GM12878 (cell line): ENCODE measurements around the gene PIGX. TPM values are rescaled to one million over a fixed set of nuclear protein-coding genes. Genes with fewer than 3 reads are reported as not detected.

Source experiments
- ATAC-seq: fragments of 200-7000 bp; cut with Tn5 transposase; 3 replicates; pipeline ENCODE4 v1.9.1; 2020; ENCODE audit warnings: mild to moderate bottlenecking, moderate library complexity
- BruUV-seq: library from RNA; stranded (reverse); fragments of 400-500 nt; replicated peaks from 2 replicates; lab custom pipeline; 2021; lab: Mats Ljungman, UMichigan
- CTCF ChIA-PET: fragments of 300-600 bp; sonication (Branson Sonifier 250); formaldehyde crosslinking; extraction: SDS; loops from one replicate; lab custom pipeline; 2021; ENCODE audit warnings: inconsistent platforms; lab: Yijun Ruan, JAX
- POLR2A ChIA-PET: fragments of 350-600 bp; formaldehyde crosslinking; extraction: SDS; loops from one replicate; lab custom pipeline; 2021; ENCODE audit warnings: inconsistent platforms; lab: Charles Lee
- RAD21 ChIA-PET: fragments of 300-600 bp; sonication (Branson Sonifier 250); formaldehyde crosslinking; loops from one replicate; lab custom pipeline; 2023; ENCODE audit warnings: antibody characterized with exemption; ENCODE audit not compliant: unreplicated experiment; lab: Charles Lee
- SMC1A ChIA-PET: fragments of 300-600 bp; sonication (Branson Sonifier 250); formaldehyde crosslinking; loops from one replicate; lab custom pipeline; 2023; ENCODE audit not compliant: unreplicated experiment, uncharacterized antibody; lab: Charles Lee
- DNase-seq: peaks from one replicate; pipeline ENCODE4 v3.0.0-alpha.2; 2011; ENCODE audit warnings: low read depth, low spot score
- FAIRE-seq: peaks from 3 replicates; lab custom pipeline; 2011; peaks lifted over from hg19 to GRCh38; lab: Jason Lieb, UNC
- H2AFZ ChIP-seq: 2 replicates; pipeline ENCODE4 v1.6.0; 2011; ENCODE audit warnings: low read depth, low read length, control low read depth; ENCODE audit not compliant: control insufficient read depth
- H3K27ac ChIP-seq: 2 replicates; pipeline ENCODE4 v1.5.1; 2011; ENCODE audit warnings: control low read depth; ENCODE audit not compliant: control insufficient read depth, insufficient read depth
- H3K27me3 ChIP-seq, 2 experiments: replicated peaks in 1 of 2; 2 replicates each; pipeline versions ENCODE4 v1.6.0 to v1.6.1; 2011; ENCODE audit warnings: low read length in 1 of 2; ENCODE audit not compliant: control insufficient read depth in 2 of 2, insufficient read depth in 2 of 2
- H3K36me3 ChIP-seq, 2 experiments: 2 replicates each; pipeline ENCODE4 v1.5.1; 2011; ENCODE audit warnings: low read length in 1 of 2; ENCODE audit not compliant: control insufficient read depth in 2 of 2, insufficient read depth in 2 of 2
- H3K4me1 ChIP-seq: 2 replicates; pipeline ENCODE4 v1.6.1; 2011; ENCODE audit warnings: mild to moderate bottlenecking, low read length, moderate library complexity, mixed read lengths; ENCODE audit not compliant: control insufficient read depth, insufficient read depth
- H3K4me2 ChIP-seq: 2 replicates; pipeline ENCODE4 v1.6.0; 2011; ENCODE audit warnings: control low read depth; ENCODE audit not compliant: control insufficient read depth, insufficient read depth
- H3K4me3 ChIP-seq: fragments of 200-600 bp; sonication (generic); 2 replicates; pipeline ENCODE4 v1.5.1; 2016
- H3K79me2 ChIP-seq: 2 replicates; pipeline ENCODE4 v1.6.0; 2011; ENCODE audit warnings: low read length; ENCODE audit not compliant: control insufficient read depth, insufficient read depth
- H3K9ac ChIP-seq: 2 replicates; pipeline ENCODE4 v1.8.0; 2011; ENCODE audit warnings: low read length, control low read depth, mixed read lengths; ENCODE audit not compliant: control insufficient read depth, insufficient read depth
- H3K9me3 ChIP-seq: replicated peaks from 3 replicates; pipeline ENCODE4 v1.5.1; 2011; ENCODE audit warnings: mild to moderate bottlenecking, low read length; ENCODE audit not compliant: control insufficient read depth, insufficient read depth
- H4K20me1 ChIP-seq: 2 replicates; pipeline ENCODE4 v1.6.0; 2011; ENCODE audit not compliant: control insufficient read depth, insufficient read depth
- BACH1 ChIP-seq: fragments of 450-650 bp; IDR thresholded peaks from 2 replicates; pipeline ENCODE4 v1.6.1; 2017; ENCODE audit warnings: mild to moderate bottlenecking, borderline replicate concordance
- CREB1 ChIP-seq: IDR thresholded peaks from 2 replicates; pipeline ENCODE4 v1.6.1; 2012; ENCODE audit warnings: low read depth, mild to moderate bottlenecking, inconsistent platforms
- CREM ChIP-seq: IDR thresholded peaks from 2 replicates; pipeline ENCODE4 v1.6.1; 2014; ENCODE audit warnings: antibody characterized with exemption, low read depth
- DPF2 ChIP-seq: fragments of 450-650 bp; IDR thresholded peaks from 2 replicates; pipeline ENCODE4 v1.6.1; 2017; ENCODE audit warnings: mild to moderate bottlenecking
- EZH2 ChIP-seq: IDR thresholded peaks from 2 replicates; pipeline ENCODE4 v1.6.1; 2012; ENCODE audit warnings: low read depth, mild to moderate bottlenecking, control low read depth, inconsistent platforms, low read length, borderline replicate concordance; ENCODE audit not compliant: control insufficient read depth
- FOXK2 ChIP-seq: fragments of 450-650 bp; IDR thresholded peaks from 2 replicates; pipeline ENCODE4 v1.6.1; 2017; ENCODE audit warnings: mild to moderate bottlenecking, moderate library complexity
- HDGF ChIP-seq: fragments of 450-650 bp; IDR thresholded peaks from 2 replicates; pipeline ENCODE4 v1.6.1; 2016; ENCODE audit warnings: antibody characterized with exemption
- MLLT1 ChIP-seq: fragments of 450-650 bp; IDR thresholded peaks from 2 replicates; pipeline ENCODE4 v1.6.1; 2016; ENCODE audit warnings: mild to moderate bottlenecking
- MXI1 ChIP-seq: fragments of 150-350 bp; IDR thresholded peaks from 2 replicates; pipeline ENCODE4 v1.6.1; 2011; ENCODE audit warnings: low read depth, mild to moderate bottlenecking, inconsistent platforms, low read length, improper control_type of control experiment
- SP1 ChIP-seq: IDR thresholded peaks from one replicate; pipeline ENCODE4 v1.6.1; 2011; ENCODE audit warnings: low read depth, low read length
- WGBS: methylation state at CpG from one replicate; pipeline ENCODE4 v1.1.6; 2016; ENCODE audit warnings: low lambda C conversion rate; ENCODE audit not compliant: insufficient replicate concordance, insufficient coverage; ENCODE audit errors: missing lambda C conversion rate; 5-methylcytosine and 5-hydroxymethylcytosine counted together
- in situ Hi-C: fragments of 300-500 bp; cut with MboI; formaldehyde crosslinking; loops from 9 replicates; pipeline ENCODE4 v1.14.3; 2018; ENCODE audit warnings: mixed read lengths
- intact Hi-C: fragments of 100-400 bp; cut with micrococcal nuclease; formaldehyde crosslinking; loops from one replicate; pipeline ENCODE4 v1.14.2; 2022; ENCODE audit not compliant: unreplicated experiment
- polyA plus RNA-seq, 11 experiments: library from polyadenylated mRNA; depleted of rRNA in 4 of 11; unstranded in 6 of 11; stranded (reverse) in 5 of 11; fragments of >200 nt; fragmentation: Nextera tagmentation in 4 of 11; fragmentation: Illumina TruSeq in 1 of 11; extraction: Ambion mirVana in 4 of 11; extraction: Trizol in 1 of 11; gene quantifications; 1 replicate in 1 of 11; 2 replicates in 10 of 11; pipeline versions ENCODE4 v1.2.1 to v1.2.3, GENCODE V29; 2011 to 2016; ENCODE audit warnings: inconsistent platforms in 2 of 11, missing spikeins in 2 of 11, low read depth in 1 of 11
- total RNA-seq, 4 experiments: library from RNA; depleted of rRNA in 3 of 4; stranded (reverse); fragments of >200 nt in 3 of 4; fragmentation: Illumina TruSeq in 1 of 4; extraction: Trizol in 1 of 4; gene quantifications; 2 replicates each; pipeline versions ENCODE4 v1.2.1 to v1.2.3, GENCODE V29; 2013 to 2021
- TF ChIP-seq, protein P1 (sequence below): IDR thresholded peaks from 2 replicates; pipeline ENCODE4 v1.6.1; 2012; ENCODE audit warnings: mild to moderate bottlenecking, low read depth, low read length
- TF ChIP-seq, protein P2 (sequence below): fragments of 450-650 bp; conservative IDR thresholded peaks from 2 replicates; pipeline ENCODE4 v1.6.1; 2017; ENCODE audit warnings: mild to moderate bottlenecking, moderate library complexity

PIGX gene
- total and polyA plus RNA-seq, 10 of the 15 experiments (the other 5 are each of a cell fraction or from before 2014, with no cell fraction given) = 3.8 to 40.0 (median 22.3) TPM

GRCh38 chr3:196739671-196740480, 27.7 kb downstream of the PIGX start, which contains the start of gene PAK2 (continued):
- TF ChIP-seq, protein P1, sequence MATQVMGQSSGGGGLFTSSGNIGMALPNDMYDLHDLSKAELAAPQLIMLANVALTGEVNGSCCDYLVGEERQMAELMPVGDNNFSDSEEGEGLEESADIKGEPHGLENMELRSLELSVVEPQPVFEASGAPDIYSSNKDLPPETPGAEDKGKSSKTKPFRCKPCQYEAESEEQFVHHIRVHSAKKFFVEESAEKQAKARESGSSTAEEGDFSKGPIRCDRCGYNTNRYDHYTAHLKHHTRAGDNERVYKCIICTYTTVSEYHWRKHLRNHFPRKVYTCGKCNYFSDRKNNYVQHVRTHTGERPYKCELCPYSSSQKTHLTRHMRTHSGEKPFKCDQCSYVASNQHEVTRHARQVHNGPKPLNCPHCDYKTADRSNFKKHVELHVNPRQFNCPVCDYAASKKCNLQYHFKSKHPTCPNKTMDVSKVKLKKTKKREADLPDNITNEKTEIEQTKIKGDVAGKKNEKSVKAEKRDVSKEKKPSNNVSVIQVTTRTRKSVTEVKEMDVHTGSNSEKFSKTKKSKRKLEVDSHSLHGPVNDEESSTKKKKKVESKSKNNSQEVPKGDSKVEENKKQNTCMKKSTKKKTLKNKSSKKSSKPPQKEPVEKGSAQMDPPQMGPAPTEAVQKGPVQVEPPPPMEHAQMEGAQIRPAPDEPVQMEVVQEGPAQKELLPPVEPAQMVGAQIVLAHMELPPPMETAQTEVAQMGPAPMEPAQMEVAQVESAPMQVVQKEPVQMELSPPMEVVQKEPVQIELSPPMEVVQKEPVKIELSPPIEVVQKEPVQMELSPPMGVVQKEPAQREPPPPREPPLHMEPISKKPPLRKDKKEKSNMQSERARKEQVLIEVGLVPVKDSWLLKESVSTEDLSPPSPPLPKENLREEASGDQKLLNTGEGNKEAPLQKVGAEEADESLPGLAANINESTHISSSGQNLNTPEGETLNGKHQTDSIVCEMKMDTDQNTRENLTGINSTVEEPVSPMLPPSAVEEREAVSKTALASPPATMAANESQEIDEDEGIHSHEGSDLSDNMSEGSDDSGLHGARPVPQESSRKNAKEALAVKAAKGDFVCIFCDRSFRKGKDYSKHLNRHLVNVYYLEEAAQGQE = no peak
- no peak for TF ChIP-seq EZH2
- TF ChIP-seq FOXK2 = no peak
- TF ChIP-seq BACH1 = peak; percentile 35; the same call in 1 of the 2 replicates
- TF ChIP-seq, all 136 proteins: peak for 31

- H3K4me3 ChIP-seq = peak overlapping the region; percentile 95
- peak; percentile 27 for ATAC-seq
- no peaks in the 10 kb centered on the region; the same call in 2 of the 3 replicates for H3K9me3 ChIP-seq
- intact Hi-C loops (no loop called here), in situ Hi-C loops (no loop called here)
- FAIRE-seq = peak; percentile 54
- no peaks in the 10 kb centered on the region for H4K20me1 ChIP-seq
- H3K9ac ChIP-seq = peak overlapping the region; percentile 95
- peak overlapping the region; percentile 92 for H3K27ac ChIP-seq
- H3K4me1 ChIP-seq = no peaks in the 10 kb centered on the region
- no peak for DNase-seq
- CTCF ChIA-PET = interaction anchor here (1.4 to 3.3 kb wide), 3 partner anchors 10 to 131 kb away, joined by 5 to 10 read pairs (median 6); no protein-coding TSS in a partner anchor
- H2AFZ ChIP-seq = peak overlapping the region; percentile 63
- RAD21 ChIA-PET = interaction anchor here (0.6 to 2.2 kb wide), 10 partner anchors 23 to 241 kb away, joined by 3 to 7 read pairs (median 3); partner anchors contain the start of genes CEP19, NRROS and PIGX
- SMC1A ChIA-PET = interaction anchor here (0.6 to 1.5 kb wide), 11 partner anchors 8 to 317 kb away, joined by 3 to 6 read pairs (median 3); partner anchors contain the start of genes FBXO45 and SENP5
- peaks cover 58% of the 10 kb centered on the region for H3K79me2 ChIP-seq
- no peaks in the 10 kb centered on the region for H3K27me3 ChIP-seq
- no TSS peak for BruUV-seq
- H3K4me2 ChIP-seq = peak overlapping the region; percentile 52
- no peaks in the 10 kb centered on the region for H3K36me3 ChIP-seq
- WGBS = under 1% methylated on average over 30 of the region's 30 CpGs
- POLR2A ChIA-PET = interaction anchor here (0.5 to 2.4 kb wide), 10 partner anchors 9 to 342 kb away, joined by 3 to 8 read pairs (median 4); partner anchors contain the start of genes CEP19, MELTF, NCBP2 and PIGX
- TF ChIP-seq, protein P2, sequence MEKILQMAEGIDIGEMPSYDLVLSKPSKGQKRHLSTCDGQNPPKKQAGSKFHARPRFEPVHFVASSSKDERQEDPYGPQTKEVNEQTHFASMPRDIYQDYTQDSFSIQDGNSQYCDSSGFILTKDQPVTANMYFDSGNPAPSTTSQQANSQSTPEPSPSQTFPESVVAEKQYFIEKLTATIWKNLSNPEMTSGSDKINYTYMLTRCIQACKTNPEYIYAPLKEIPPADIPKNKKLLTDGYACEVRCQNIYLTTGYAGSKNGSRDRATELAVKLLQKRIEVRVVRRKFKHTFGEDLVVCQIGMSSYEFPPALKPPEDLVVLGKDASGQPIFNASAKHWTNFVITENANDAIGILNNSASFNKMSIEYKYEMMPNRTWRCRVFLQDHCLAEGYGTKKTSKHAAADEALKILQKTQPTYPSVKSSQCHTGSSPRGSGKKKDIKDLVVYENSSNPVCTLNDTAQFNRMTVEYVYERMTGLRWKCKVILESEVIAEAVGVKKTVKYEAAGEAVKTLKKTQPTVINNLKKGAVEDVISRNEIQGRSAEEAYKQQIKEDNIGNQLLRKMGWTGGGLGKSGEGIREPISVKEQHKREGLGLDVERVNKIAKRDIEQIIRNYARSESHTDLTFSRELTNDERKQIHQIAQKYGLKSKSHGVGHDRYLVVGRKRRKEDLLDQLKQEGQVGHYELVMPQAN = 0 out of 2 replicates have a peak, but pooled peaks have one; percentile 7
- TF ChIP-seq HDGF (0 out of 2 replicates have a peak, but pooled peaks have one; percentile 27), MLLT1 (peak; percentile 72), MXI1 (peak; percentile 60; the same call in 1 of the 2 replicates), SP1 (no peak), CREM (0 out of 2 replicates have a peak, but pooled peaks have one; percentile 19), CREB1 (0 out of 2 replicates have a peak, but pooled peaks have one; percentile 11), DPF2 (no peak)
Measured at GRCh38 chr3:196740481-196741248, 28.5 kb downstream of the PIGX start.
